HG02678 (cell line): ENCODE results near the gene NEK2.
"Not testable (repeated sequence)": the region's sequence is repeated elsewhere in the genome, so short reads cannot be mapped to it uniquely, and the experiment has no call there.

ENCODE experiments used
- ATAC-seq: cut with Tn5 transposase; IDR thresholded peaks from one replicate; pipeline ENCODE4 v1.9.1; 2021; ENCODE audit warnings: mild to moderate bottlenecking, moderate library complexity; ENCODE audit not compliant: unreplicated experiment

NEK2 gene

DNA sequence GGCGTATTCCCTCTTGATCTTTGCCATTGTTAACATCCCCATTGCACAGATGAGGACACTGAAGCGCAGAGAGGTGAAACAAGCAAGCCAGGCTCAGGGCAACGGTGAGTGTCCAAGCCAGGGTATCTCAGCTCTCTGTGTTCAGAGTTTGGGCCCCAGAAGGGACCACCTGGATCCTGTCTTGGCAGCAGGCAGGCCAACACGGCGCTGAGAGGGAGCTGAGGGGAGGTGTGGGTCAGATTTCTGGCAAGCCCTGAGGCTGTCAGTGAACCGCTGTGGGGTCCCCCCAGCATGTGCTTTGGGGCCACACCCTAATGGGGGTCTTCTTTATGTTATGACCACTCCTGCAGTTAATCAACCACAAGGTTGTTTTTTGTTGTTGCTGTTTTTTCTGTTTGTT is 23.1 kb downstream of the NEK2 start:
- no peak for ATAC-seq

GRCh38 chr1:211650904-211651303 is 24.5 kb downstream of the NEK2 start:
- no peak for ATAC-seq

DNA sequence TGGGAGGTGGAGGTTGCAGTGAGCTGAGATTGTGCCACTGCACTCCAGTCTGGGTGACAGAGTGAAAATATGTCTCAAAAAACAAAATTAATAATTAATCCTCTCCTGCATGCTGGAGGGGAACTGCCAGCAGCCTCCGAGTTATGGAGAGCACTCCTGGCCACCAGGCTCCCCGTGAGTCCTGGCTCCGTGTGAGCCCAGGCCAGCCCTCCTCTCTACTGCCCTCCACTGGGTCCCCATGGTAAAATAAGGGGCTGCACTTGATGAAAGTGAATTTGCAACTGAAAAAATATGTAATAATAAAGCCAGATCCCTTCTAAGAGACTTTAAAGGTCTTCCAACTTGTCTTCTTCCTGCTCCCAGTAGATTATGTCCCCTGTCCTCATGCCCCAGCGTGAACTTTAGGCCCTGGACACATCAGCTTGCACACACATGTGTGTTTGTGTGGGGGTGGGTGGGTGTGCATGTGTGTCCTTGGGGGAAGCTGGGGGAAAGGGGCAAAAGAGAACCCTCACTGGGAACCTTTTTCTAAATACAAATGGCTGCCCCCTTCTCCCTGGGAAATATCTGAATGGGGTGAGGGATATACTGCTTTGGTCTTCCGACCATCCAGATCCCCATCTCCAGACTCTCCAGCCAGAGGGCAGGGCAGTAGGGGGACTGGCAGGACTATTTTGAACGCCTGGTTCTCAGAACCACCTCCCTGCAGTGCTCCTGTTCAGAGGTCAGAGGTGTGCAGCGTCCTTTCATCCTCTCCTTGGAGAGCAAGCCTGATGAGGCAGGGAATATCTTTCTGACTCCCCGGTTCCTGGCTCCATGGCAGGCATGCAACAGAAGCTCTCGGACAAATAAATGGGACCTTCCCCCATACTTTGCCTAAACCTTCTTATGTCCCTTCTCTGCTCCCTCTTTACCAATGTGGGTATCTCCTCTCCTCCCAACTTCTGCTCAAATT is 26.2 kb downstream of the NEK2 start:
- ATAC-seq: no peak

DNA sequence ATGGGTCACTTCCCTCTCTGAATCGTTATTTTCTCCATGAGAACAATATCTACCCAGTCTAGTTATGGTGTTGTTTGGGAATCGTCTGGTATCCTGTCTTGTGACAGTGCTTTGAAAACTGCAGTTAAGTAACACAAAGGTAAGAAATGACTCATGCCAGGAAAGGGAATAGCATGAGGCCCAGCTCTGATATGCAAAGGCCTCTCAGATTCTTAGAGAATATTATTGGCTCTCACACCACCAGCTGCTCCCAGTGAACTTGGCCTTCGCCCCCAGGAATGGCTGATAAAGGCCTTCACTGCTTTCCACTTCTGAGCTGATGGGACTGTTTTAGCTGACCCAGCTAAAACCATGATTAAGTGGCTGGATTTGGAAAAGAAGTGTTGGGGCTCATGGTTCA is 27.1 kb downstream of the NEK2 start:
- ATAC-seq: no peak

- ATAC-seq: no peak
Observed at GRCh38 chr1:211647711-211648121, 27.7 kb downstream of the NEK2 start.

GRCh38 chr1:211646566-211646965 is 28.9 kb downstream of the NEK2 start:
- ATAC-seq: no peak

DNA sequence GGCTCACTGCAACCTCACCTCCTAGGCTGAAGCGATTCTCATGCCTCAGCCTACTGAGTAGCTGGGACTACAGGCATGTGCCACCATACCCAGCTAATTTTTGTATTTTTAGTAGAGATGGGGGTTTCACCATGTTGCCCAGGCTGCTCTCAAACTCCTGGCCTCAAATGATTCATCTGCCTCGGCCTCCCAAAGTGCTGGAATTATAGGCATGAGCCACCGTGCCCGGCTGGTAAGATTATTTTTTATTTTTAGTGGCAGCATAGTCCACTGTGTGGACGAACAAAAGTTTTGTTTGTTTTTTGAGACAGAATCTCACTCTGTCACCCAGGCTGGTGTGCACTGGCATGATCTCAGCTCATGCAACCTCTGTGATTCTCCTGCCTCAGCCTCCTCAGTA is 29.8 kb downstream of the NEK2 start:
- not testable (repeated sequence) for ATAC-seq

DNA sequence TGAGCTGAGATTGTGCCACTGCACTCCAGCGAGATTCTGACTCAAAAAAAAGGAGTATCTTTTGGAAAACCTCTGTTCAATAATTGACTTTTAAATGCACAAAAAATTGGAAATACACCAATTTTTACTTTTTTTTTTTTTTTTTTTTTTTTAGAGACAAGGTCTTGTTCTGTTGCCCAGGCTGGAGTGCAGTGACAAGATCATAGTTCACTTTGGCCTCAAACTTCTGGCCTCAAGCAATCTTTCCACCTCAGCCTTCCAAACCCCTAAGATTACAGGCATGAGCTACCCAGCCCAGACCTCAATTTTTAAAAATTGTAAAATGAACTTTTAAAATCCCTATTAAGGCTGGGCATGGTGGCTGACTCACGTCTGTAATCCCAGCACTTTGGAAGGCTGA is 30.8 kb downstream of the NEK2 start:
- no peak for ATAC-seq

GRCh38 chr1:211643324-211644212 is 31.9 kb downstream of the NEK2 start:
- ATAC-seq: no peak

- no peak for ATAC-seq
Observed at GRCh38 chr1:211642870-211643269, 32.6 kb downstream of the NEK2 start.

- ATAC-seq: no peak
Observed at GRCh38 chr1:211641942-211642341, 33.5 kb downstream of the NEK2 start.

DNA sequence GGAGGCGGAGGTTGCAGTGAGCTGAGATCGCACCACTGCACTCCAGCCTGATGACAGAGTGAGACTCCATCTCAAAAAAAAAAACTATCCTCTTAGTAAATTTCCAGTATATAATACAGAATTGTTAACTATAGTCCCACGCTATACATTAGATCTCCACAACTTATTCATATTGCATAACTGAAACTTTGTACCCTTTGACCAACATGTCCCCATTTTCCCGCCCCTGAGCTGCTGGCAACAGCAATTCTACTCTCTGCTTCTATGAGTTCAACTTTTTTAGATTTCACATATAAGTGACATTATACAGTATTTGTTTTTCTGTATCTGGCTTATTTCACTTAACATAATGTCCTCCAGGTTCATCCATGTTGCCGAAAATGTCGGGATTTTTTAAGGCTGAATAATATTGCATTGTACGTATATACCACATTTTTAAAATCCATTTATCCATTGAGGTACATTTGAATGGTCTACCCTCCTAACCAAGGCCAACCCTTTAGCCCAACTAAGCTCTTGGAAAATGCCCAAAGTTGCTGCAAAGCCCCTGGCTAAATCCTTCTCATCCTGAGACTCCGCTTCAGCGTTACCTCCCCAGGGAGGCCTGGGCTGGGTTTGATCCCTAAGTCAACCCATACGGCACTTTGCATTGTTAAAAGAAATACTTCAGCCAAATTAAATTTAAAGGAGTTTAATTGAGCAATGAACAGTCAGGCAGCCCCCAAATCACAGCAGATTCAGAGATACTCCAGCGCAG is 34.2 kb downstream of the NEK2 start:
- ATAC-seq: no peak

DNA sequence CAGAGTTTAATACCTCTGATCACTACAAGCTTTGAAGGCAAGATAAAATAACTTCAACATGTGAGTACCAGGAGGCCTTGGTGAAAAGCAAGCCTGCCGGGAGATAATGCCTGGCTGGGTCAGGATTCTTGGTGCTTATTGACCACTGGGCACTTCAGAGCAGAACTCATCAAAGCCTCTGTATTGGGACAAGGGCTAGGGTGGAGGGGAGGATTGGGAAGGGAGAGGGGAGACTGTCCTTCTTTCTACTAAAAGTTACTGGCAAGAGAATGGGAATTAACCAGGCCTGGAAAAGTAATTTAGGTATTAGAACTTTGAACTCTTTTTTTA is 35.2 kb downstream of the NEK2 start:
- ATAC-seq: no peak

DNA sequence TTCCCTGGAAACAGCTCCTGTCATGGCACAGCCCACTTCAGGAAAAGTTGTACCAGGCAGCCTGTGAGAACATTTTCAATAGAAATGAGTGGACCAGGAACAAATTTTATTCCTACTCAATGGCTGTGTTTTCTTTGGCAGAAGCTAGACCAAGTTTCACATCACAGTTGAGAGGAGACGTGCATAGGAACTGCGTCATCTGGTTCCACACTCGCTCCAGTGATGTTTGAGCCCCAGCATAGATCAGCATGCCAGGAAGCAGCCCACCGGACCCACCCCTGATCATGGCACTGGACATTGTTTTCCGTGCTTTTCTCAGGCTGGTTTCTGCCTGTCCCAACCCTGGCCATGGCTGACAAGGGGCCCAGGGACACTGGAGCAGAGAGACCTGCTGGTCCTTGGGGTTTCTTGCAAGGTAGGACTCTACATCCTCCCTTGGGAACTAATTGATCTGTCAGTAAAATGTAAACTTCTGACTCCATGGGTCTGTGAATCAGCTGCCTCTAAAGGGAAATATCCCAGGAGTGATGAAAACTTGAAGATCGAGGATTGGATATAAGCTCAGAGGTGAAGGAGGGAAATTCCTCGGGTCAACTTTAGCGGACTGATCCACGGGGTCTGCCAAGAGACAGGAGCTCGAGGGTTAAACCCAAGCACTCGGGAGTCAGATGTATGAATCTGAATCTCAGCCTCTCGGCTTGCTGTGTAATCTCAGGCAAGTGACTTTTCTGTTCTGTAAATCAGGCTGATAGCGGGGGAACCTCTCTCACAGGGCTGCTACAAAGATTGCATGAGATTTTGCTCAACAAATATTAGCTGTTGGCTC is 35.7 kb downstream of the NEK2 start:
- no peak for ATAC-seq

DNA sequence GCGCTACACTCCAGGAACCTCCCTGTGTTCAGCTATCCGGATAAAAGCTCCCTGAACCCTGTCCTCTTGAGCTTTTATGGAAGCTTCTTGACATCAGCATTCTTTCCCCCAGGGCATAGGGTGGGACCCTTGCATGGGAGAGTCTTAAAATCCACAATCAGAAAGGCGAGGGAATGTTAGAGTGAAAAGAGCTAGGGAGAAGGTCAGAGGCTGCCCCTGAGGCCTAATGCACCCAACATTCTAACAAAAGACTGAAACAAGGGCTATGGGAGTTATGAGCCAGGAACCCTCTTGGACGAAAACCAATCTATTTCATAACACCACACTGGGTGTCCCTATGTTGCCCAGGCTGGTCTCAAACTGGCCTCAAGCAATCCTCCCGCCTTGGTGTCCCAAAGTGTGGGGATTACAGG is 36.7 kb downstream of the NEK2 start:
- no peak for ATAC-seq

GRCh38 chr1:211638246-211638645 is 37.2 kb downstream of the NEK2 start:
- ATAC-seq: no peak

GRCh38 chr1:211637066-211637465 is 38.4 kb downstream of the NEK2 start:
- ATAC-seq: no peak

GRCh38 chr1:211636575-211637029 is 38.8 kb downstream of the NEK2 start:
- ATAC-seq: not testable (repeated sequence)

DNA sequence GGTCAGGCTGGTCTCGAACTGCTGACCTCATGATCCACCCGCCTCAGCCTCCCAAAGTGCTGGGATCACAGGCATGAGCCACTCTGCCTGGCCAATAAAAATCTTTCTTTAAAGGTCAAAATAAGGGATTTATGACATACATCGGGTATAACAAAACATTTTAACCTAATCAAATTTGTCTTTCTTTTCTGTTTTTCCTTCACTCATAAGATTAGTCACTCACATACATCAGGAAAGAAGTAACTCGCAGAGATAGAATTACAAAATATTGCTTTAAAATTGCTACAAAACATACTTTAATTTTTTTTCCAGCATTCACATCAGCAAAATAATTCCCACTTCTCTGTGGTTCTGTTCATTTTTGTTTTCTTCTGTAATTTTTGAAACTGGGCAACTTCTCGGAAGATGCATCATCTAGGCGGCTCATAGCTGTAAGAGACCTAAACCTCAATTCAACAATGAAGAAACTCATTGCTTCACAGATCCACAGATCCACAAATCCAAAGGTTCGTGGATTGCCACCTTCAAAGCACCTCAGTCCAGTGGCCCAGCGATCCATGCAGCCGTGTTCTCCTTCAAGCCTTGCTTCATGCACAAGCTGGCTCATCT is 39.7 kb downstream of the NEK2 start:
- no peak for ATAC-seq

DNA sequence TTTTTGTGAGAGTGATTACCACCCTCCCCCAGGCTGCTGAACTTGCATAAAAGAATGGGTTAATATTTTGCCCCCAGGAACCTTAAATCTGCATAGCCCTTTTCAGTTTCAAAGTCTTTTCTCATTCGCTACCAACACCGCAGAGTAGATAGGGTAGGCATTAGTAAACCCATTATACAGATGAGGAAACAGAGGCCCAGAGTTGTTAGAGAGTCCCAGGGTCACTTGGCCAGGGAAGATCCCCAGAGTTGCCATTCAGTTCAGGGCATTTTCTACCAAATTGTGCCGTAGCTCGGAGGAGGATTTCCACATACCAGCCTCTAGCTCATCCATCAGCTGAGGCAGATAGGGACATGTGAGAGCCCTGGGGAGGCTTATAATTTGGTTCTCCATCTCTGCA is 40.5 kb downstream of the NEK2 start:
- ATAC-seq: no peak
